Stimulated activated CD4-positive, alpha-beta T cell treated with anti-CD3 and anti-CD28 coated beads, Interleukin-15, amount 100 ng/mL, for 24 hours (primary cell): Measurements from ENCODE around the gene CSRP3.

Experiments used
- DNase-seq: peaks from one replicate; pipeline ENCODE4 v3.0.0-alpha.2; 2020

The CSRP3 gene

GRCh38 chr11:19225123-19225522, 23.3 kb upstream of the CSRP3 start:
- no peak for DNase-seq

GRCh38 chr11:19220903-19221724, 19.3 kb upstream of the CSRP3 start:
- DNase-seq = no peak

- DNase-seq = no peak
These were observed 17.1 kb upstream of the CSRP3 start for GRCh38 chr11:19218786-19219460.

- no peak for DNase-seq
These were observed 16.4 kb upstream of the CSRP3 start for GRCh38 chr11:19218216-19218615.

GRCh38 chr11:19216709-19217374, 15.1 kb upstream of the CSRP3 start:
- no peak for DNase-seq

- DNase-seq = no peak
These were observed 14.2 kb upstream of the CSRP3 start for GRCh38 chr11:19216021-19216420.

- no peak for DNase-seq
These were observed 8.0 kb upstream of the CSRP3 start for GRCh38 chr11:19209617-19210370.

GRCh38 chr11:19208959-19209546, 7.3 kb upstream of the CSRP3 start:
- DNase-seq = no peak

- no peak for DNase-seq
These were observed 6.4 kb upstream of the CSRP3 start for GRCh38 chr11:19208181-19208580.

GRCh38 chr11:19204836-19205235, 3.1 kb upstream of the CSRP3 start:
- no peak for DNase-seq

- no peak for DNase-seq
These were observed 1.2 kb downstream of the CSRP3 start for GRCh38 chr11:19200410-19201201.

GRCh38 chr11:19199771-19200170, 2.0 kb downstream of the CSRP3 start:
- DNase-seq = no peak

- no peak for DNase-seq
These were observed 2.7 kb downstream of the CSRP3 start for GRCh38 chr11:19199048-19199447.

GRCh38 chr11:19196432-19196831, 5.4 kb downstream of the CSRP3 start:
- no peak for DNase-seq

GRCh38 chr11:19194620-19195308, 7.0 kb downstream of the CSRP3 start:
- no peak for DNase-seq

GRCh38 chr11:19193916-19194315, 7.9 kb downstream of the CSRP3 start:
- no peak for DNase-seq

GRCh38 chr11:19191530-19192169, 10.1 kb downstream of the CSRP3 start:
- DNase-seq = no peak

- DNase-seq = no peak
These were observed 13.9 kb downstream of the CSRP3 start for GRCh38 chr11:19187833-19188258.

- no peak for DNase-seq
These were observed 14.5 kb downstream of the CSRP3 start for GRCh38 chr11:19187114-19187832.

- no peak for DNase-seq
These were observed 16.2 kb downstream of the CSRP3 start for GRCh38 chr11:19185516-19186052.
